Muscle of leg (tissue), 11 donors: ENCODE measurements around the gene HELB. TPM values are rescaled to one million over a fixed set of nuclear protein-coding genes. Genes with fewer than 3 reads are reported as not detected.
"Not testable (repeated sequence)": the region's sequence is repeated elsewhere in the genome, so short reads cannot be mapped to it uniquely, and the experiment has no call there.

Experiments
- DNase-seq: peaks from one replicate; pipeline ENCODE4 v3.0.0; 2013
- H3K27ac ChIP-seq: one replicate; pipeline ENCODE4 v1.5.1; 2013; ENCODE audit warnings: mild to moderate bottlenecking, low read length, control low read depth
- H3K27me3 ChIP-seq: one replicate; pipeline ENCODE4 v1.6.1; 2013; ENCODE audit warnings: low read length; ENCODE audit not compliant: control insufficient read depth, insufficient read depth
- H3K36me3 ChIP-seq: one replicate; pipeline ENCODE4 v1.6.1; 2013; ENCODE audit warnings: low read length; ENCODE audit not compliant: control insufficient read depth, insufficient read depth
- H3K4me1 ChIP-seq: one replicate; pipeline ENCODE4 v1.6.1; 2013; ENCODE audit warnings: low read length; ENCODE audit not compliant: control insufficient read depth, insufficient read depth
- H3K4me3 ChIP-seq: one replicate; pipeline ENCODE4 v1.5.1; 2013; ENCODE audit warnings: low read length, control low read depth
- H3K9me3 ChIP-seq: replicated peaks from 2 replicates; pipeline ENCODE4 v1.6.1; 2013; ENCODE audit warnings: low read depth, low read length; ENCODE audit not compliant: control insufficient read depth
- WGBS: methylation state at CpG from one replicate; pipeline ENCODE4 v1.1.5; 2013; ENCODE audit warnings: missing lambda C conversion rate; ENCODE audit not compliant: insufficient coverage; 5-methylcytosine and 5-hydroxymethylcytosine counted together
- polyA plus RNA-seq, 8 donors: library from polyadenylated mRNA; unstranded; fragments of 120-200 nt; gene quantifications; one replicate each; pipeline versions ENCODE4 v1.2.1 to v1.2.3, GENCODE V29; 2013; ENCODE audit warnings: inconsistent platforms in 1 of 8, low replicate concordance in 1 of 8; ENCODE audit not compliant: insufficient read length in 8 of 8, insufficient read depth in 1 of 8
- total RNA-seq: library from RNA; stranded (reverse); fragments of 120-200 nt; gene quantifications from one replicate; pipeline ENCODE4 v1.2.4, GENCODE V29; 2013

Gene HELB
- total and polyA plus RNA-seq, 9 donors, result 1.1 to 2.8 (median 1.8) TPM

- Histone ChIP-seq H3K4me1 (no peaks in the 10 kb centered on the region), H3K4me3 (no peak overlapping the region), H3K27ac (no peak overlapping the region), H3K36me3 (no peaks in the 10 kb centered on the region), H3K9me3 (no peaks in the 10 kb centered on the region), H3K27me3 (peaks cover 3% of the 10 kb centered on the region)
- WGBS, result no CpG with 5 or more reads among the region's 3 CpGs
- DNase-seq, result no peak
Observed at GRCh38 chr12:66297923-66298322, 4.4 kb upstream of the HELB start.

GRCh38 chr12:66302827-66303169, 505 bp downstream of the HELB start:
- Histone ChIP-seq H3K4me1 (peaks cover 3% of the 10 kb centered on the region), H3K27ac (peak overlapping the region; percentile 95), H3K9me3 (no peaks in the 10 kb centered on the region), H3K36me3 (no peaks in the 10 kb centered on the region), H3K27me3 (peaks cover 3% of the 10 kb centered on the region), H3K4me3 (peak overlapping the region; percentile 78)
- WGBS, result no CpG with 5 or more reads among the region's 6 CpGs
- no peak for DNase-seq

- not testable (repeated sequence) for DNase-seq, H3K27me3 ChIP-seq, H3K36me3 ChIP-seq, H3K27ac ChIP-seq, H3K4me3 ChIP-seq, H3K9me3 ChIP-seq, H3K4me1 ChIP-seq
- 60% methylated on average over 1 of the region's 14 CpGs for WGBS
Observed at GRCh38 chr12:66303316-66303804, 1.1 kb downstream of the HELB start.

- Histone ChIP-seq H3K36me3 (peaks cover 7% of the 10 kb centered on the region), H3K27ac (no peak overlapping the region), H3K27me3 (peaks cover 3% of the 10 kb centered on the region), H3K4me1 (peaks cover 3% of the 10 kb centered on the region), H3K4me3 (no peak overlapping the region), H3K9me3 (no peaks in the 10 kb centered on the region)
- WGBS, result 55% methylated on average over 3 of the region's 6 CpGs
- no peak for DNase-seq
Observed at GRCh38 chr12:66304296-66304900, 2.1 kb downstream of the HELB start.

GRCh38 chr12:66309606-66310005, 7.3 kb downstream of the HELB start:
- Histone ChIP-seq H3K27me3 (no peaks in the 10 kb centered on the region), H3K4me1 (no peaks in the 10 kb centered on the region), H3K9me3 (no peaks in the 10 kb centered on the region), H3K4me3 (no peak overlapping the region), H3K27ac (no peak overlapping the region), H3K36me3 (peaks cover 15% of the 10 kb centered on the region)
- no CpG with 5 or more reads among the region's 1 CpG for WGBS
- no peak for DNase-seq

GRCh38 chr12:66312189-66312588, 9.9 kb downstream of the HELB start:
- no CpG with 5 or more reads among the region's 1 CpG for WGBS
- Histone ChIP-seq H3K9me3 (no peaks in the 10 kb centered on the region), H3K27me3 (no peaks in the 10 kb centered on the region), H3K4me3 (no peak overlapping the region), H3K36me3 (peaks cover 15% of the 10 kb centered on the region), H3K27ac (no peak overlapping the region), H3K4me1 (no peaks in the 10 kb centered on the region)
- no peak for DNase-seq

GRCh38 chr12:66314278-66314677, 12.0 kb downstream of the HELB start:
- no peak overlapping the region for H3K27ac ChIP-seq
- H3K27me3 ChIP-seq, result no peaks in the 10 kb centered on the region
- no peak for DNase-seq
- peaks cover 8% of the 10 kb centered on the region for H3K36me3 ChIP-seq
- H3K9me3 ChIP-seq, result no peaks in the 10 kb centered on the region
- no peaks in the 10 kb centered on the region for H3K4me1 ChIP-seq
- H3K4me3 ChIP-seq, result no peak overlapping the region

- no CpG with 5 or more reads among the region's 4 CpGs for WGBS
Observed at GRCh38 chr12:66319266-66319954, 17.1 kb downstream of the HELB start.

GRCh38 chr12:66320996-66321395, 18.7 kb downstream of the HELB start:
- Histone ChIP-seq H3K36me3 (peaks cover 4% of the 10 kb centered on the region), H3K9me3 (no peaks in the 10 kb centered on the region), H3K27ac (no peak overlapping the region), H3K27me3 (no peaks in the 10 kb centered on the region), H3K4me3 (no peak overlapping the region), H3K4me1 (no peaks in the 10 kb centered on the region)
- DNase-seq, result no peak
- 100% methylated on average over 2 of the region's 3 CpGs for WGBS

More at GRCh38 chr12:66319266-66319954, 17.1 kb downstream of the HELB start:
- Histone ChIP-seq H3K36me3 (peaks cover 4% of the 10 kb centered on the region), H3K27ac (no peak overlapping the region), H3K27me3 (no peaks in the 10 kb centered on the region), H3K9me3 (no peaks in the 10 kb centered on the region), H3K4me3 (no peak overlapping the region), H3K4me1 (no peaks in the 10 kb centered on the region)
- DNase-seq, result no peak

GRCh38 chr12:66321435-66321834, 19.1 kb downstream of the HELB start:
- no peak overlapping the region for H3K27ac ChIP-seq
- no peak for DNase-seq
- no peaks in the 10 kb centered on the region for H3K9me3 ChIP-seq
- no peaks in the 10 kb centered on the region for H3K4me1 ChIP-seq
- peaks cover 4% of the 10 kb centered on the region for H3K36me3 ChIP-seq
- H3K4me3 ChIP-seq, result no peak overlapping the region
- H3K27me3 ChIP-seq, result no peaks in the 10 kb centered on the region
